DMS79 (cell line): ENCODE results near the gene STK32C.
"Not testable (repeated sequence)": the region's sequence is repeated elsewhere in the genome, so short reads cannot be mapped to it uniquely, and the experiment has no call there.

ENCODE experiments used
- DNase-seq: peaks from one replicate; lab custom pipeline; 2025; lab: John Stamatoyannopoulos, UW

The STK32C gene

DNA sequence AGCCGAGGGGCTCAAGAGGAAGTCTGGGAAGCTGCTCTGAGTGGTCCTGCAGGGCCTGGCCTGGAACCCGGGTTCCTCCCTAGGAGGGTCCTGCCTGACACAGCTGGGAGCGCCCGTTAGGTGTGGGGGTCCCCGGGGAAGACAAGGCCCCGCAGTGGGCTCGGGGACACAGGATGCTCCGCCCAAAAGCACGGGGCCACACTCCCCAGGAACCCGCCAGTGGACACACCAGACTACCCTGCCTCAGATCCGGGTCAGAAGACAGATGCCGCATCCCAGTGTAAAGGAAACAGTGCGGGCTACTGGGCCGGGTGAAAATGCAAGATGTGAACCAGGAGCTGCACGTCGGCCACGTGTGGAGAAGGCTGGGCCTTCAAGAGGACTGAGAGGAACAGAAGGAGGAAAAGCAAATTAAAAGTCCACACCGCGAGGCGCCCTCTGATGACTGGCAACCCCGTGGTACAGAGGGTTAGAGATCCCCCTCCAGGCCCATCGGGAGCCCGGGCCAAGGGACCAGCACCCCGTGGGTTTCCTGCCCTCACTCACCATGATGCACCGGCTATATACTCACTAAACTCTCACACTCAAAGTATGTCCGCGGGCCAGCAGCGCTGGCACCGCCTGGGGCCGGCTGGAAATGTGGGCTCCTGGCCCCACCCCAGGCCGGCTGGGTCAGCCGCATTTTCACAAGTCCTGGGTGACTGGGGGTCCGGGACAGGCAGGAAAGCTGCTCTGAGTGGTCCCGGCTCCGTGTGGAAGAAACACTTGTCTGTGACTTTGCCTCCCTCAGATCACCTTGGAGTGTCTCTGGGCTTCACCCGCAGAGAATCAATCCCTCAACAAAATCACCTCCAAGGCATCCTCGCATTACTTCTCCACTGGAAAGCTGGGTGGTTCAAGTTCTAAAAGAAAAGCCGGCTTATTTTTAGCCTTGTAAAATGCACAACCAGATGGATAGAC, 6.1 kb downstream of the STK32C start:
- no peak for DNase-seq

- DNase-seq: no peak
Measured at GRCh38 chr10:132300582-132300981, 7.2 kb downstream of the STK32C start.

GRCh38 chr10:132299371-132300336, 8.1 kb downstream of the STK32C start:
- DNase-seq: no peak

DNA sequence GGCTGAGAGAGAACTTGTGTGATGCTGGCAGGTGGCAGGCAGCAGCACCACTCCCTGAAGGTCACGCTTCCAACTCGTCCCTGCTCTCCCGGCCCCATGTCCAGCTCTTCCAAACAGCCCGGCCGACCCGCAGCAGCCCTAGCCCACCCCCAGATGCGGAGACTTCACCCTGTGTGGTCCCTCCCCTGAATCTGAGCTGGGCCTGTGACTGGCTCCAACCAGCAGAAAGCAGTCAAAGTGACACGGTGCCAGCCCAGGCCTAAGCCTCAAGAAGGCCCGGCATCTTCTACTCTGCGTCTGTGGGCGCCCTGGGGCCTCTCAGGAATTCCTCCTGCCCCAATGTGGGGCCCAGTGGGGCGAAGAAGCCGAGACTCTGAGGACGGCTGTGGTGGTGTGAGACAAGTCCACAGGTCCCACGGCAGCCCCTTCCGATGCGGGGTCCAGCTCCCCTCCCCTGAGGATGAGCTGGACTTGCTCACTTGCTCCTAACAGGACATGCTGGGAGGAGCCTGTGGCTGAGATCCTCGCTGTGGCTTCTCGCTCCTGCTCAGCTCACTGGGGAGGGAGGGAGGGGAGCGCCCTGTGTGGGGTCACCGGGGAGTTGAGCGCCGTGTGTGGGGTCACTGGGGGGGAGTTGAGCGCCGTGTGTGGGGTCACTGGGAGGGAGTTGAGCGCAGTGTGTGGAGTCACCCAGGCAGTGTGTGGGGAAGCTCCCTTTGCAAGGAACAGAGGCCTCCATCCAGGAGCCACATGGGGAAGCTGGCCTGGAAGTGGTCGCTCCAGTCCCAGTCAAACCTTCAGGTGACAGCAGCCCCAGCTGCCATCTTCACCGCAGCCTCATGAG, 9.5 kb downstream of the STK32C start:
- DNase-seq: peak; percentile 50

DNA sequence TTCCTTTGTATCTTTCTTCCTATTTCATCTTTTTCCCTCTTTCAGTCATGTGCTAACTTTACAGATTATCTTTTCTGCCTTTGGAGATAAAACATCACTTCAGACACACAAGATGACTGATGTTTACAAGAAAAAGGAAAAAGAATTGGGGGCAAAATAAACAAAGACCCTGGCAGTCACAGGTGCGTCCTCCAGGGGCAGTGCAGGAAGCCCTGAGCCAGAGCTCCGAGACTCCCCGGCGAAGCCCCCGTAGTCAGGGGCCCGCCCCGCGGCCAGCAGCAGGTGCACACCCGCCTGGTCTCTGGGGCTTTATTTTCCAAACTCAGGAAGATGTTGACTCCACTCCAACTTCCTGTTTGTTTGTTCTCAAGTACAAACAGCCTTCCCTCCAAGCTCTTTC, 10.2 kb downstream of the STK32C start:
- DNase-seq: peak; percentile 50

GRCh38 chr10:132296666-132297443, 10.9 kb downstream of the STK32C start:
- DNase-seq: no peak

GRCh38 chr10:132295481-132295880, 12.3 kb downstream of the STK32C start:
- not testable (repeated sequence) for DNase-seq

GRCh38 chr10:132294561-132295318, 13.0 kb downstream of the STK32C start:
- DNase-seq: no peak

DNA sequence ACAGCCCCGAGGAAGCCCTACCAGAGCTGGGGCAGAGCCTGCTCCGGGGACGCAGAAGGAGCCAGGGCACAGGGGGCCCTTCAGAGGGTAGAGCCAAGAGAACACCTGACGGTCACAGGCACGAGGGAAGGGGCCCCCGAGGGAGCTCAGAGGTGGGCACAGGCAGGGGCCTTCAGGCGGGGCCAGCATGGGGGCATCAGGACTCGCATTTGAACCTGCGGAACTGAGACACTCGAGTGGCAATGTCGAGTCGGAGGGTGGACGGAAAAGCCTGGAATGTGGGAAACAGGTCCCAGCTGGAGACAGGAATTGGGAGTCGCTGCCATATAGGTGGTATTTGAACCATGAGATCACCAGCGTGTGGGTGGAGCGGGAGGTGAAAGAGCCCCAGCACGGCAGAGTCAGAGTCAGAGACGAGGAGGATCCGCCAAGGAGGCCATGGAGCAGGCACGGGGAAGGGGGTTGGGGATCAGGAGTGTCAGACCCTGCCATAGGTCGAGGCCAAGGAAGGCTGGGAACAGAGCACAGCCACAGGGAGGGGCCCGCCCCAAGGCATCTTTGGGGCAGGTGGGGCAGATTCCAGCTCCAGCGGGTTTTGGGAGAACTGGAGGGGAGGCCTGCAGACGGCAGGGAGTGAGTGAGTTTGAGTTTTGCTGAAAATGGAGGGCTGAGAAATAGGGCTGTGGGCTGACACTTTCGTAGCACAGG, 13.8 kb downstream of the STK32C start:
- no peak for DNase-seq

GRCh38 chr10:132293201-132293812, 14.4 kb downstream of the STK32C start:
- DNase-seq: peak; percentile 11

DNA sequence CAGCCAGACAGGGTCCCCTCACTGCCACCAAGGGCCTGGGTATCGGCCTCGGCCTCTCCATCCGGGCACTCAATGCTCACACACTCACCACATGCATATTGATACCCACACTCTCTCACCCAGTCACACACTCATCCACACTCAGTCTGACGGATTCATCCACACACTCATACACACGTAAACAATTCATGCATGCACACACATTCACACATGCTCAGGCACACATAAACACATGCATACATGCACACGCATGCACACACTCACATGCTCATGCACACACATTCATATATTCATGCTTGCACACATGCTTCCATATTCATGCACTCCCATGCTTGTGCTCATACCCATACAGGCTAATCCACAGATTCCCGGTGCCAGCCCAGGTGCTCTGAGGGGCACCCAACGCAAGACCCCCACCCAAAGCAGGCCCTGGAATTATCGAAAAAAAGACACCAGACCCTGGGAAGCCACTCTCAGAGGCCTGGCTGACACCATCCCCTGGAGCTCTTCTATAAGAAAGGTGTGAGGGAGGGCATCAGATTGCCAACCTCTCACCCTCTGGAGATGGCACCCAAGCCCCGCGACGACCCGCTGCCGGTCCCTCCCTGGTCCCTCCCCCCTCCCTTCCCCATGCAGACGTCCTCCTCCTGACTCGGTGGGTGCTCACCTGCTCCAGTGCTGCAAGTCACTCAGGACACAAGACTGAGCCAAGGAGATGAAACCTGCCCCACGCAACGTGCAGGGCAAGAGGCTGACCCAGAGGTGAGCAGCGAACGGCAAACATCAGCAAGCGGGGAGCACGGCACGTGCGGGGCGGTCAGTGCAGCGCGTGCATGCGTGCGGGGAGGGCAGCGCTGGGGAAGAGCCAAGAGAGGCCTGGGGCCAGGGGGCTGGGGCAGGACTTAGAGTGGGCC, 15.2 kb downstream of the STK32C start:
- DNase-seq: no peak

DNA sequence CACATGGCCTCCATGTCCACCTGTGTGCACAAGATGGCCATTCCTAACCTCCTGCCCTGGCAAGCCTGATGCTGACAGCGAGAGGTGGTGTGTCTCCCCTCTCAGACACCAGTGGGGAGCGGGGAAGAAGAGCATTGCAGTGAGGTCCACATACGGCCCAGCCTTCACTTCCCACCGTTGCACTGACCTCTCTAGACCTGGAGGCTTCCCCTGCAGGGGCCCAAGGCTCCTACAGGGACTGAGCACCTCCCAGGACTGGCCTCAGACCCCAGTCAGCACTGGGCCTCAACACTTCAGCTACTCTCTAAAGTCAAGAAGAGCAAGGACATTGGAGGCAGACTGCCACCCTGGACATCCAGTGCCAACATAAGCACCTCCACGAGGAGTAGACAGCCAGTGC, 15.9 kb downstream of the STK32C start:
- no peak for DNase-seq

GRCh38 chr10:132290631-132291030, 17.1 kb downstream of the STK32C start:
- DNase-seq: no peak

GRCh38 chr10:132289439-132289838, 18.3 kb downstream of the STK32C start:
- no peak for DNase-seq

GRCh38 chr10:132283604-132284382, 24.0 kb downstream of the STK32C start:
- DNase-seq: no peak

DNA sequence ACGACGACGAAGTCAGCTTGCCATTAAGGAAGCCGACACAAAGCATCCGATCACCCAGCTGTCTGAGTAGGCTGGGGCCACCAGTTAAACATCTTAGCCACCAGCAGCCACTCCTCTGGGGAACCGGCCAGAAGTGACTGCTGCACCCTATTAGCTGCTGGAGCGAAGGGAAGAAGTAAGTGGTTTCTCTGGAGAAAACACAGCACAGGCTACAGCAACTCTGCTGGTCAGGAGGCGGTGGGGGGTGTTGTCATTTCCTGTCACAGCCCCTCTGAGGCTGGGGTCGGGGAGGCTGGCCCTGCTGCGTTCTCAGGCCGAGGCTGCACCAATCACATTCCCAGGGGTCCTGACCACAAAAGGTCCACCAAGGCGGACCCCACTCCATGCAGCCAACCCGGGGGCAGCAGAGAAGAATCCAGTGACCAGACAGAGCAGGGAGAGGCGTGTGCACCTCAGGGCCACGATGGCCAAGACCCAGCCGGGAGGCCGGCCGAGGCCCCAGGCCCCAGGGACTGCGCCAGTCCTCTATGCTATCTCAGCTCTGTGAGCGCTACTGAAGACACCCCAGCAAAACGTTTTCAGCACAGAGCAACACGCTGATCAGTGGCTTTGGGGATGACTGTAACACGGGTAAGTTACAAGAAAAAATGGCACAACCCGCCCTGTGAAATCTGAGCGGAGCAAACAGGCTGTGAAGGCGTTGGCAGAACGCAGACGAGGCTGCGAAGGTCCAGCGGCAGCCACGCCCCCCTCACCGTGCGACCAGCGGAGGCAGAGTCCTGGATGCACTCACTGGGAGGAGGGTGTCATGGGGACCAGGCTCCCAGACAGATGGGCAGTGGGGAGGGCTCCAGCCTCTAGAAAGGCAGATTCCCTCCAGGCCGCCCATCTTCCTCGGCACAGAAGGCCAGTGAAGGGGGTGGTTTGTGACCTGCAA, 24.8 kb downstream of the STK32C start:
- DNase-seq: no peak
